ENCODE results near the gene SERPINF2.

DNA sequence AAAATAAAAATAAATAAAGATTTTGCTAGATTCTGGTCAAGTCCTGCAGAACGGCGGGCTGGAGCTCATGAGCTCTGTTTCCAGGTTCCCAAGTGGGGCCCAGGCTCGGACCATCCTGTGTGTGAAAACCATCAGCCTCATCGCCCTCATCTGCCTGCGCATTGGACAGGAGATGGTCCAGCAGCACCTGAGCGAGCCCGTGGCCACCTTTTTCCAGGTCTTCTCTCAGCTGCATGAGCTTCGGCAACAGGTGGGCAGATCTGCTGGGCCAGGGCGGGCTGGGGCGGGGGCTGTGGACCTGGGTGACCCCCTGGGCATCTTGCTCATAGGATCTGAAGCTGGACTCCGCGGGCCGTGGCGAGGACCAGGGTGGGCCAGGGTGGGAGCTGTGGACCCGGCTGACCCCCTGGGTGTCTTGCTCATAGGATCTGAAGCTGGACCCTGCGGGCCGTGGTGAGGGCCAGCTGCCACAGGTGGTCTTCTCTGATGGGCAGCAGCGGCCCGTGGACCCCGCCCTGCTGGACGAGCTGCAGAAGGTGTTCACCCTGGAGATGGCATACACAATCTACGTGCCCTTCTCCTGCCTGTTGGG, 10.3 kb upstream of the SERPINF2 start:
- TF ChIP-seq POLR2AphosphoS5 (IDR thresholded peaks at IDR 0.05; ENCODE audit: low read depth) = no peak
- TF ChIP-seq CTCF (conservative IDR thresholded peaks at IDR 0.05; ENCODE audit: low read depth in 2 of 2) = no peak
- no peak for TF ChIP-seq EZH2phosphoT487 (IDR thresholded peaks at IDR 0.05; ENCODE audit: unreplicated experiment)
- TF ChIP-seq, protein P1, sequence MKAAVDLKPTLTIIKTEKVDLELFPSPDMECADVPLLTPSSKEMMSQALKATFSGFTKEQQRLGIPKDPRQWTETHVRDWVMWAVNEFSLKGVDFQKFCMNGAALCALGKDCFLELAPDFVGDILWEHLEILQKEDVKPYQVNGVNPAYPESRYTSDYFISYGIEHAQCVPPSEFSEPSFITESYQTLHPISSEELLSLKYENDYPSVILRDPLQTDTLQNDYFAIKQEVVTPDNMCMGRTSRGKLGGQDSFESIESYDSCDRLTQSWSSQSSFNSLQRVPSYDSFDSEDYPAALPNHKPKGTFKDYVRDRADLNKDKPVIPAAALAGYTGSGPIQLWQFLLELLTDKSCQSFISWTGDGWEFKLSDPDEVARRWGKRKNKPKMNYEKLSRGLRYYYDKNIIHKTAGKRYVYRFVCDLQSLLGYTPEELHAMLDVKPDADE (IDR thresholded peaks at IDR 0.05) = no peak
- TF ChIP-seq, protein P2, sequence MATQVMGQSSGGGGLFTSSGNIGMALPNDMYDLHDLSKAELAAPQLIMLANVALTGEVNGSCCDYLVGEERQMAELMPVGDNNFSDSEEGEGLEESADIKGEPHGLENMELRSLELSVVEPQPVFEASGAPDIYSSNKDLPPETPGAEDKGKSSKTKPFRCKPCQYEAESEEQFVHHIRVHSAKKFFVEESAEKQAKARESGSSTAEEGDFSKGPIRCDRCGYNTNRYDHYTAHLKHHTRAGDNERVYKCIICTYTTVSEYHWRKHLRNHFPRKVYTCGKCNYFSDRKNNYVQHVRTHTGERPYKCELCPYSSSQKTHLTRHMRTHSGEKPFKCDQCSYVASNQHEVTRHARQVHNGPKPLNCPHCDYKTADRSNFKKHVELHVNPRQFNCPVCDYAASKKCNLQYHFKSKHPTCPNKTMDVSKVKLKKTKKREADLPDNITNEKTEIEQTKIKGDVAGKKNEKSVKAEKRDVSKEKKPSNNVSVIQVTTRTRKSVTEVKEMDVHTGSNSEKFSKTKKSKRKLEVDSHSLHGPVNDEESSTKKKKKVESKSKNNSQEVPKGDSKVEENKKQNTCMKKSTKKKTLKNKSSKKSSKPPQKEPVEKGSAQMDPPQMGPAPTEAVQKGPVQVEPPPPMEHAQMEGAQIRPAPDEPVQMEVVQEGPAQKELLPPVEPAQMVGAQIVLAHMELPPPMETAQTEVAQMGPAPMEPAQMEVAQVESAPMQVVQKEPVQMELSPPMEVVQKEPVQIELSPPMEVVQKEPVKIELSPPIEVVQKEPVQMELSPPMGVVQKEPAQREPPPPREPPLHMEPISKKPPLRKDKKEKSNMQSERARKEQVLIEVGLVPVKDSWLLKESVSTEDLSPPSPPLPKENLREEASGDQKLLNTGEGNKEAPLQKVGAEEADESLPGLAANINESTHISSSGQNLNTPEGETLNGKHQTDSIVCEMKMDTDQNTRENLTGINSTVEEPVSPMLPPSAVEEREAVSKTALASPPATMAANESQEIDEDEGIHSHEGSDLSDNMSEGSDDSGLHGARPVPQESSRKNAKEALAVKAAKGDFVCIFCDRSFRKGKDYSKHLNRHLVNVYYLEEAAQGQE (IDR thresholded peaks at IDR 0.05; ENCODE audit: unreplicated experiment) = no peak
- no peak for TF ChIP-seq EZH2 (IDR thresholded peaks at IDR 0.05; ENCODE audit: low read depth, unreplicated experiment)

All from GM23338 (cell line).